GM18498 (cell line): Measurements from ENCODE around the gene SDR9C7.
"Not testable (repeated sequence)": the region's sequence is repeated elsewhere in the genome, so short reads cannot be mapped to it uniquely, and the experiment has no call there.

Experiments
- ATAC-seq: cut with Tn5 transposase; IDR thresholded peaks from one replicate; pipeline ENCODE4 v1.9.1; 2021; ENCODE audit warnings: mild to moderate bottlenecking, moderate library complexity; ENCODE audit not compliant: unreplicated experiment

Gene SDR9C7

GRCh38 chr12:56954057-56954957, 20.1 kb upstream of the SDR9C7 start:
- no peak for ATAC-seq

GRCh38 chr12:56953314-56953713, 19.1 kb upstream of the SDR9C7 start:
- ATAC-seq = no peak

- ATAC-seq = no peak
These were observed 17.6 kb upstream of the SDR9C7 start for GRCh38 chr12:56951582-56952339.

GRCh38 chr12:56948881-56949280, 14.7 kb upstream of the SDR9C7 start:
- ATAC-seq = no peak

GRCh38 chr12:56948457-56948777, 14.2 kb upstream of the SDR9C7 start:
- ATAC-seq = no peak

GRCh38 chr12:56947633-56948456, 13.6 kb upstream of the SDR9C7 start:
- no peak for ATAC-seq

GRCh38 chr12:56943878-56944277, 9.7 kb upstream of the SDR9C7 start:
- ATAC-seq = no peak

GRCh38 chr12:56943374-56943773, 9.2 kb upstream of the SDR9C7 start:
- not testable (repeated sequence) for ATAC-seq

- ATAC-seq = no peak
These were observed 7.2 kb upstream of the SDR9C7 start for GRCh38 chr12:56941299-56942017.

- not testable (repeated sequence) for ATAC-seq
These were observed 6.7 kb upstream of the SDR9C7 start for GRCh38 chr12:56940942-56941298.

GRCh38 chr12:56935752-56936151, 1.5 kb upstream of the SDR9C7 start:
- no peak for ATAC-seq

GRCh38 chr12:56935157-56935556, 949 bp upstream of the SDR9C7 start:
- no peak for ATAC-seq

GRCh38 chr12:56932867-56933266, 1.3 kb downstream of the SDR9C7 start:
- ATAC-seq = no peak

GRCh38 chr12:56932146-56932545, 2.1 kb downstream of the SDR9C7 start:
- no peak for ATAC-seq

GRCh38 chr12:56931474-56931978, 2.7 kb downstream of the SDR9C7 start:
- no peak for ATAC-seq

GRCh38 chr12:56930241-56930640, 4.0 kb downstream of the SDR9C7 start:
- ATAC-seq = no peak

- ATAC-seq = no peak
These were observed 4.4 kb downstream of the SDR9C7 start for GRCh38 chr12:56929780-56930179.

GRCh38 chr12:56928262-56928661, 5.9 kb downstream of the SDR9C7 start:
- ATAC-seq = no peak

GRCh38 chr12:56927281-56927680, 6.9 kb downstream of the SDR9C7 start:
- no peak for ATAC-seq

GRCh38 chr12:56922031-56922430, 12.2 kb downstream of the SDR9C7 start:
- ATAC-seq = no peak

- ATAC-seq = no peak
These were observed 12.9 kb downstream of the SDR9C7 start for GRCh38 chr12:56921346-56921745.
